Thoracic aorta (tissue), 2 donors: ENCODE measurements around the gene PROSER3. TPM values are rescaled to one million over a fixed set of nuclear protein-coding genes. Genes with fewer than 3 reads are reported as not detected.

Source experiments
- ATAC-seq: fragments of 150-250 bp; one replicate; pipeline ENCODE4 v1.8.0; 2017; ENCODE audit warnings: low read depth; ENCODE audit not compliant: insufficient number of reproducible peaks, low FRiP score
- DNase-seq: peaks from one replicate; pipeline ENCODE4 v3.0.0-alpha.2; 2020; ENCODE audit warnings: low spot score
- H3K27ac ChIP-seq, 2 donors: fragments of 200-600 bp; sonication (generic); 1 replicate in 1 of 2; 2 replicates in 1 of 2; pipeline ENCODE4 v1.5.1; 2016; ENCODE audit warnings: mild to moderate bottlenecking in 2 of 2, moderate library complexity in 2 of 2
- H3K27me3 ChIP-seq: fragments of 200-600 bp; sonication (generic); replicated peaks from 2 replicates; pipeline ENCODE4 v1.6.0; 2016; ENCODE audit warnings: mild to moderate bottlenecking; ENCODE audit not compliant: insufficient read depth
- H3K36me3 ChIP-seq: fragments of 200-600 bp; sonication (generic); one replicate; pipeline ENCODE4 v1.5.1; 2016
- H3K4me1 ChIP-seq, 2 donors: fragments of 200-600 bp; sonication (generic); 1 replicate in 1 of 2; 2 replicates in 1 of 2; pipeline versions ENCODE4 v1.5.1 to v1.6.0; 2016; ENCODE audit warnings: low read depth in 2 of 2, mild to moderate bottlenecking in 1 of 2; ENCODE audit not compliant: control insufficient read depth in 1 of 2
- H3K4me3 ChIP-seq: fragments of 200-600 bp; sonication (generic); 2 replicates; pipeline ENCODE4 v1.5.1; 2016; ENCODE audit warnings: mild to moderate bottlenecking
- H3K9me3 ChIP-seq: fragments of 200-600 bp; sonication (generic); 2 replicates; pipeline ENCODE4 v1.5.1; 2016
- total RNA-seq, 2 donors: library from RNA; depleted of rRNA; stranded (reverse); fragments of >200 nt; gene quantifications; one replicate each; pipeline versions ENCODE4 v1.1.0 to v1.2.3, GENCODE V29; 2016
- TF ChIP-seq, protein P1 (sequence below): fragments of 200-600 bp; sonication (generic); IDR thresholded peaks from one replicate; pipeline ENCODE4 v1.5.1; 2019; ENCODE audit warnings: antibody characterized with exemption

The PROSER3 gene
- total RNA-seq, 2 donors from 2014 or later = 11.1 to 16.6 TPM

DNA sequence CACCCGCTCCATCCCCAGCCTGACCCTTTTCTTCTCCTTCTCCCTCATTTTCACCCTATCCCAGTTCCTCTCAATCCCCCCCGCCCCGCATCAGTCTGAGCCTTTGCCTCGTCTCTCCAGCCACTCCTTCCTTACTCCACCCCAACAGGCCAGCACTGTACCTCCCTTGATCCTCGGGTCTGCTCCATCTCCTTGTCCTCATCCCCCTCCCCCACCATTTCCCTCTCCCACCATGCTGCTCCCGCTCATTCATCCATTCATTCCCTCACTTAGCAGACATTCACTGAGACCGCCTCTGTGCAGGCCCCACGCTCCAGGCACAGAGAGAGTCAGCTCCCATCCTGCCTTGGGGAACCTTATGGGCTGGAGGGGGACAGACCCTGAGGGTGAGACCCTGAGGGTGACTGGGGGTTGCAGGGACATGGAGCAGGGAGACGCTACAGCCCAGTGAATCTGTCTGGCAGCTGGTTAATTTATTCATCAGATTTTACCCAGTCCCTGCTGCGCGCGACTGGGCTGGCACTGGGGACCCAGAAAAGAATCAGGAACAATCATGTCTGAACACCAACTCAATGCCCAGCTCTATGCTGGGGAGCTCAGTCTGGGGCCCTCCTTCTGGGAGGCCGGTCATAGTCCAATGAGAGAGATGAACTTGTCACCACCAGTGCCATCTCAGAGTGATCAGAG is 18.3 kb downstream of the PROSER3 start:
- no peak overlapping the region for H3K27ac ChIP-seq
- H3K27me3 ChIP-seq = no peaks in the 10 kb centered on the region
- H3K4me1 ChIP-seq = peaks cover 8 to 12% of the 10 kb centered on the region in 2 donors
- H3K36me3 ChIP-seq = peaks cover 7% of the 10 kb centered on the region
- ATAC-seq (no peak), DNase-seq (no peak)
- H3K9me3 ChIP-seq = no peaks in the 10 kb centered on the region
- H3K4me3 ChIP-seq = peak overlapping the region; percentile 94
- TF ChIP-seq, protein P1, sequence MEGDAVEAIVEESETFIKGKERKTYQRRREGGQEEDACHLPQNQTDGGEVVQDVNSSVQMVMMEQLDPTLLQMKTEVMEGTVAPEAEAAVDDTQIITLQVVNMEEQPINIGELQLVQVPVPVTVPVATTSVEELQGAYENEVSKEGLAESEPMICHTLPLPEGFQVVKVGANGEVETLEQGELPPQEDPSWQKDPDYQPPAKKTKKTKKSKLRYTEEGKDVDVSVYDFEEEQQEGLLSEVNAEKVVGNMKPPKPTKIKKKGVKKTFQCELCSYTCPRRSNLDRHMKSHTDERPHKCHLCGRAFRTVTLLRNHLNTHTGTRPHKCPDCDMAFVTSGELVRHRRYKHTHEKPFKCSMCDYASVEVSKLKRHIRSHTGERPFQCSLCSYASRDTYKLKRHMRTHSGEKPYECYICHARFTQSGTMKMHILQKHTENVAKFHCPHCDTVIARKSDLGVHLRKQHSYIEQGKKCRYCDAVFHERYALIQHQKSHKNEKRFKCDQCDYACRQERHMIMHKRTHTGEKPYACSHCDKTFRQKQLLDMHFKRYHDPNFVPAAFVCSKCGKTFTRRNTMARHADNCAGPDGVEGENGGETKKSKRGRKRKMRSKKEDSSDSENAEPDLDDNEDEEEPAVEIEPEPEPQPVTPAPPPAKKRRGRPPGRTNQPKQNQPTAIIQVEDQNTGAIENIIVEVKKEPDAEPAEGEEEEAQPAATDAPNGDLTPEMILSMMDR = no peak

DNA sequence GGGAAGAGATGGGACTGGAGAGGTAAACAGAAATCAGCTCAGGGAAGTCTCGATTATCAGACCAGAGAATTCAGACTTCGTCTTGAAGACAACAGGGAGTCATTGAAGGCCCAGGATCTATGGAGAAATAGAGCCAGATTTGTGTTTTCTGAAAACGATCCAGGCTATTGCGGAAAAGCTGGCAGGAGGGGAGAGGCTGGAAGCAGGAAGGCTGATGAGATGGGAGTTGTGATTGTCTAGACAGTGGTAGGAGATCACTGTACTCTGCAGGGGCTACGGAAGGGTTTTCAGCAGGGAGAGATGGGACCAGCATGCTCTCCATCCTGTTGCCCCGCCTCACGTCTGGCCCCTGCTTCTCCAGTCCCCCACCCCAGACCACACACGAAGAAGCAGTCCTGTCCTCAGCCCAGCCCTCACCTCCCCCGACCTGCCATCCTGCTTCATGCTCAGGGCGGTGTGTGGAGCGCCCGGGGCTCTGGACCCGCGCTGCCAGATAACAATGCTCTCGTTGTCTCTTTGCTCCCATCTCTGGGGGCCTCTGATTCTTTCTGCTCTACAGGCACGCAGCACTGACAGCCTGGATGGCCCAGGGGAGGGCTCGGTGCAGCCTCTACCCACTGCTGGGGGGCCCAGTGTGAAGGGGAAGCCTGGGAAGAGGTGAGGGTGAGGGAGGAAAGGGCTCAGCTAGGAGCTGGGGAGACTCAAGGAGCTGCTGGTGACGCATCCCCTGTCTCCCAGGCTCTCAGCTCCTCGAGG is 19.3 kb downstream of the PROSER3 start:
- no peak overlapping the region for H3K4me3 ChIP-seq
- no peak for ATAC-seq
- H3K4me1 ChIP-seq = peaks cover 8 to 12% of the 10 kb centered on the region in 2 donors
- peaks cover 11% of the 10 kb centered on the region for H3K36me3 ChIP-seq
- no peaks in the 10 kb centered on the region for H3K9me3 ChIP-seq
- TF ChIP-seq, protein P1 = no peak
- no peak overlapping the region for H3K27ac ChIP-seq
- H3K27me3 ChIP-seq = no peaks in the 10 kb centered on the region
- DNase-seq = no peak

DNA sequence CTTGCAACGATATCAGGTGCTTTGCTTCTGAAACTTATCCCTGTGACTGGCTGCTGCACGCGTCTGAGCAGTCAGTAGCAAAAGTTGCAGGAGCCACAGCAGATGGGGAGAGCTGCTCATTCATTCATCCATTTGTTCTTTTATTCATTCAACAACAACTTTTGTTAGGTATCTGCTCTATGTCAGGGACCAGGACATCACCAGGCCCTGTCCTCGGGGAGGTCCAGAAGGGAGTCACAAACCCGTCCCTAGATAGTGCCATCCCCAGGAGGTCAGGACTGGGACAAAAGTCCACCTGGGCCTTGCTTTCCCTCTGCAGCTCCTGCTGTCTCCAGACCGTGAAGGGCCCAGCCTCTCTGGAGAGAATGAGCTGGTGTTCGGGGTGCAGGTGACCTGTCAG is 20.0 kb downstream of the PROSER3 start:
- no peaks in the 10 kb centered on the region for H3K9me3 ChIP-seq
- ATAC-seq (no peak), DNase-seq (no peak)
- H3K27me3 ChIP-seq = no peaks in the 10 kb centered on the region
- H3K27ac ChIP-seq = no peak overlapping the region
- peaks cover 14% of the 10 kb centered on the region for H3K36me3 ChIP-seq
- TF ChIP-seq, protein P1 = no peak
- peaks cover 8 to 12% of the 10 kb centered on the region in 2 donors for H3K4me1 ChIP-seq
- H3K4me3 ChIP-seq = no peak overlapping the region

DNA sequence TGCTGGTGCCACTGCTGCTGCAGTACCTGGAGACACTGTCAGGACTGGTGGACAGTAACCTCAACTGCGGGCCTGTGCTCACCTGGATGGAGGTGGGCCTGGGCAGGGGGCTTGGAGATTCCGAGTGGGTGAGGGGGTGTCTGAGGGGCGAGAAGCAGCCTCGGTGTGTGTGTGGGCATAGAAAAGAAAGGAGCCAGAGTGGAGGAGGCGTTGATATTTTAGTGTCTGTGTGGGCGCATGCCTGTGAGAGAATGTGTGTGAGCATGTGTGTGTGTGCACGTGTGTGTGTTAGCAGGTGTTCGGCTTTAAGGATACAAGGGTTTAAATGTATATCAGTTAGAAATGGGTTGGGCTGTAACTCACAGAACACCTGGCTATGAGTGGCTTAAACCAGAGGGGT is 21.1 kb downstream of the PROSER3 start:
- TF ChIP-seq, protein P1 = no peak
- Histone ChIP-seq H3K27ac (no peak overlapping the region), H3K9me3 (no peaks in the 10 kb centered on the region), H3K27me3 (no peaks in the 10 kb centered on the region), H3K4me1 (peaks cover 8 to 12% of the 10 kb centered on the region in 2 donors), H3K4me3 (no peak overlapping the region), H3K36me3 (peaks cover 14% of the 10 kb centered on the region)
- DNase-seq = no peak
- ATAC-seq = no peak

DNA sequence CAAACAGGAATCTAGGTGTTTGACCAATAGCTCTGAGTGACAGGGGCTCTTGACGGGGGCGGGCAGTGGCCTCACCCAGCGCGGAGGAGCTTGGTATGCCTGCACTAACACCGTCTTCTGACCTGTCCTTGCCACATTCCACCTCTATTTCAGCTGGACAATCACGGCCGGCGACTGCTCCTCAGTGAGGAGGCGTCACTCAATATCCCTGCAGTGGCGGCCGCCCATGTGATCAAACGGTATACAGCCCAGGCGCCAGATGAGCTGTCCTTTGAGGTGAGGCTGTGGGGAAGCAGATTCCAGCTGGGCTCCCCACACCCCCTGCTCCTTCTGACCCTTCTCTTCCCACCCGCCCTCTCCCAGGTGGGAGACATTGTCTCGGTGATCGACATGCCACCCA is 22.1 kb downstream of the PROSER3 start:
- H3K27me3 ChIP-seq = no peaks in the 10 kb centered on the region
- peaks cover 7 to 8% of the 10 kb centered on the region in 2 donors for H3K4me1 ChIP-seq
- DNase-seq = no peak
- H3K9me3 ChIP-seq = no peaks in the 10 kb centered on the region
- TF ChIP-seq, protein P1 = no peak
- H3K27ac ChIP-seq = no peak overlapping the region
- no peak for ATAC-seq
- peaks cover 18% of the 10 kb centered on the region for H3K36me3 ChIP-seq
- no peak overlapping the region for H3K4me3 ChIP-seq
